Suprapubic skin (tissue), 4 donors: ENCODE measurements around the gene CD244.

Experiments
- CTCF ChIP-seq, 2 donors: fragments of 200-600 bp in 1 of 2; fragments of 450-650 bp in 1 of 2; sonication (generic) in 1 of 2; IDR thresholded peaks; one replicate each; pipeline ENCODE4 v1.5.1; 2016 to 2019; ENCODE audit warnings: antibody characterized with exemption in 2 of 2, mild to moderate bottlenecking in 1 of 2, moderate library complexity in 1 of 2
- EP300 ChIP-seq: sonication (generic); formaldehyde crosslinking; IDR thresholded peaks from one replicate; pipeline ENCODE4 v1.6.1; 2017; ENCODE audit warnings: antibody characterized with exemption
- POLR2A ChIP-seq, 2 donors: fragments of 450-650 bp; IDR thresholded peaks; one replicate each; pipeline ENCODE4 v1.6.1; 2017; ENCODE audit warnings: antibody characterized with exemption in 2 of 2, mild to moderate bottlenecking in 2 of 2, moderate library complexity in 2 of 2
- POLR2AphosphoS5 ChIP-seq, 3 donors: sonication (generic); formaldehyde crosslinking; IDR thresholded peaks; one replicate each; pipeline ENCODE4 v1.6.1; 2017; ENCODE audit warnings: antibody characterized with exemption in 3 of 3

- TF ChIP-seq CTCF (IDR thresholded peaks at IDR 0.05), result no peak
- TF ChIP-seq POLR2A (IDR thresholded peaks at IDR 0.05), result no peak
- TF ChIP-seq EP300, result no peak
- no peak for TF ChIP-seq POLR2AphosphoS5 (IDR thresholded peaks at IDR 0.05)
These were observed 63.0 kb downstream of the CD244 start for GRCh38 chr1:160799641-160800040.
